GM12873 (cell line): ENCODE data around the gene C1QTNF7.

Experiments used
- CTCF ChIP-seq: IDR thresholded peaks from 2 replicates; pipeline ENCODE4 v1.5.1; 2012; ENCODE audit warnings: low read depth, mild to moderate bottlenecking, moderate library complexity, low read length, control low read depth; ENCODE audit not compliant: insufficient read depth; ENCODE audit errors: missing control alignments

C1QTNF7 gene

GRCh38 chr4:15390494-15390893, 37.3 kb upstream of the C1QTNF7 start:
- TF ChIP-seq CTCF = no peak

- no peak for TF ChIP-seq CTCF
Measured at GRCh38 chr4:15392053-15392805, 35.6 kb upstream of the C1QTNF7 start.

- TF ChIP-seq CTCF = no peak
Measured at GRCh38 chr4:15395311-15395710, 32.5 kb upstream of the C1QTNF7 start.

GRCh38 chr4:15396157-15396800, 31.6 kb upstream of the C1QTNF7 start:
- TF ChIP-seq CTCF = peak; percentile 79

GRCh38 chr4:15398001-15398400, 29.8 kb upstream of the C1QTNF7 start:
- no peak for TF ChIP-seq CTCF

GRCh38 chr4:15398732-15399131, 29.1 kb upstream of the C1QTNF7 start:
- no peak for TF ChIP-seq CTCF

GRCh38 chr4:15400226-15400625, 27.6 kb upstream of the C1QTNF7 start:
- no peak for TF ChIP-seq CTCF
